22Rv1 (cell line): Measurements from ENCODE around the gene C22orf15.

Source experiments
- H3K27ac ChIP-seq: fragments of 450-650 bp; 2 replicates; pipeline ENCODE4 v1.5.1; 2017
- ZFX ChIP-seq: fragments of 450-650 bp; IDR thresholded peaks from 2 replicates; pipeline ENCODE4 v1.6.1; 2017; ENCODE audit warnings: antibody characterized with exemption, borderline replicate concordance
- TF ChIP-seq, protein P1 (sequence below): fragments of 450-650 bp; IDR thresholded peaks from 2 replicates; pipeline ENCODE4 v1.5.1; 2017; ENCODE audit warnings: mild to moderate bottlenecking

Gene C22orf15

DNA sequence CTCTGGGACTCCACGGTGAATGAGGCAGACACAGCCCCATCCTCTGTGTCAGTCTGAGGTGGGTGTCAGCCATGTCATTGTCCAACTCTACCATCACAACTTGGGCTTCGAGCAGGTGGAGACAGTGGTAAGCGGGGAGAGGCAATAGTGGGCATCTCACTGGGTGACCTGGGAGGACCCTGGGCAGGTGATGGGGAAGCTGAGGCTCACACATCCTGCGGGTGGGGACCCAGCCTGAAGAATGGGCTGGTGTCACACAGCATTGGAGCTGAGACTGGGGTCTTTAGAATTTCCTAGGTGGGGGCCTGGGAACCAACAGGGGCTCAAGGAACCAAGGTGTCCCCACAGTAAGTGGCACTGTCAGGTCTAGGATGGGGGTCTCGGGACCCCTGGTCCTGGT is 16.9 kb downstream of the C22orf15 start:
- no peak overlapping the region for H3K27ac ChIP-seq
- no peak for TF ChIP-seq ZFX
- TF ChIP-seq, protein P1, sequence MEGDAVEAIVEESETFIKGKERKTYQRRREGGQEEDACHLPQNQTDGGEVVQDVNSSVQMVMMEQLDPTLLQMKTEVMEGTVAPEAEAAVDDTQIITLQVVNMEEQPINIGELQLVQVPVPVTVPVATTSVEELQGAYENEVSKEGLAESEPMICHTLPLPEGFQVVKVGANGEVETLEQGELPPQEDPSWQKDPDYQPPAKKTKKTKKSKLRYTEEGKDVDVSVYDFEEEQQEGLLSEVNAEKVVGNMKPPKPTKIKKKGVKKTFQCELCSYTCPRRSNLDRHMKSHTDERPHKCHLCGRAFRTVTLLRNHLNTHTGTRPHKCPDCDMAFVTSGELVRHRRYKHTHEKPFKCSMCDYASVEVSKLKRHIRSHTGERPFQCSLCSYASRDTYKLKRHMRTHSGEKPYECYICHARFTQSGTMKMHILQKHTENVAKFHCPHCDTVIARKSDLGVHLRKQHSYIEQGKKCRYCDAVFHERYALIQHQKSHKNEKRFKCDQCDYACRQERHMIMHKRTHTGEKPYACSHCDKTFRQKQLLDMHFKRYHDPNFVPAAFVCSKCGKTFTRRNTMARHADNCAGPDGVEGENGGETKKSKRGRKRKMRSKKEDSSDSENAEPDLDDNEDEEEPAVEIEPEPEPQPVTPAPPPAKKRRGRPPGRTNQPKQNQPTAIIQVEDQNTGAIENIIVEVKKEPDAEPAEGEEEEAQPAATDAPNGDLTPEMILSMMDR = no peak

DNA sequence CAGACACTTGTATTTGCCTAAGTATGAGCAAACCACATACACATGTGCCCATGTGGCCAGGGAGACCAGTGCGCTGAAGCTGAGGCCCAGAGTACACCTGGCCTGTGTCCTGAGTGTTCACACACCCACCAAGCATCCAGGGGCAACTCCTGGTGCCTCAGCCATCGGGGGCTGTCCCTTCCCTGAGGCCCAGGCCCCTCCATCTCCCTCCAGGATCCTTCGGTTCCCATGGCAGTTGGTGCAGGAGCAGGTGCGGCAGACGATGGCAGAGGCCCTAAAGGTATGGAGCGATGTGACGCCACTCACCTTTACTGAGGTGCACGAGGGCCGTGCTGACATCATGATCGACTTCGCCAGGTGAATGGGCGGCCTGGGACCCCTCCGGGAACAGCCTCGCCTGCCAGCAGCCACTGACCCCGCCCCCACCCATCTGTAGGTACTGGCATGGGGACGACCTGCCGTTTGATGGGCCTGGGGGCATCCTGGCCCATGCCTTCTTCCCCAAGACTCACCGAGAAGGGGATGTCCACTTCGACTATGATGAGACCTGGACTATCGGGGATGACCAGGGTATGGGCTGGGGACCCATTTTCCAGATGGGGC is 17.5 kb downstream of the C22orf15 start:
- no peak for TF ChIP-seq ZFX
- TF ChIP-seq, protein P1 = no peak
- H3K27ac ChIP-seq = no peak overlapping the region

DNA sequence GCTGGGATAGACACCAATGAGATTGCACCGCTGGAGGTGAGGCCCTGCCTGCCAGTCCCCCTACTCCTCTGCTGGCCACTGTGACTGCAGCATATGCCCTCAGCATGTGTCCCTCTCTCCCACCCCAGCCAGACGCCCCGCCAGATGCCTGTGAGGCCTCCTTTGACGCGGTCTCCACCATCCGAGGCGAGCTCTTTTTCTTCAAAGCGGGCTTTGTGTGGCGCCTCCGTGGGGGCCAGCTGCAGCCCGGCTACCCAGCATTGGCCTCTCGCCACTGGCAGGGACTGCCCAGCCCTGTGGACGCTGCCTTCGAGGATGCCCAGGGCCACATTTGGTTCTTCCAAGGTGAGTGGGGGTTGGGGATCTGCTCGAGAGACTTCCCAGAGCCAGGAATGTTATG is 18.3 kb downstream of the C22orf15 start:
- no peak overlapping the region for H3K27ac ChIP-seq
- TF ChIP-seq, protein P1 = no peak
- TF ChIP-seq ZFX = no peak

DNA sequence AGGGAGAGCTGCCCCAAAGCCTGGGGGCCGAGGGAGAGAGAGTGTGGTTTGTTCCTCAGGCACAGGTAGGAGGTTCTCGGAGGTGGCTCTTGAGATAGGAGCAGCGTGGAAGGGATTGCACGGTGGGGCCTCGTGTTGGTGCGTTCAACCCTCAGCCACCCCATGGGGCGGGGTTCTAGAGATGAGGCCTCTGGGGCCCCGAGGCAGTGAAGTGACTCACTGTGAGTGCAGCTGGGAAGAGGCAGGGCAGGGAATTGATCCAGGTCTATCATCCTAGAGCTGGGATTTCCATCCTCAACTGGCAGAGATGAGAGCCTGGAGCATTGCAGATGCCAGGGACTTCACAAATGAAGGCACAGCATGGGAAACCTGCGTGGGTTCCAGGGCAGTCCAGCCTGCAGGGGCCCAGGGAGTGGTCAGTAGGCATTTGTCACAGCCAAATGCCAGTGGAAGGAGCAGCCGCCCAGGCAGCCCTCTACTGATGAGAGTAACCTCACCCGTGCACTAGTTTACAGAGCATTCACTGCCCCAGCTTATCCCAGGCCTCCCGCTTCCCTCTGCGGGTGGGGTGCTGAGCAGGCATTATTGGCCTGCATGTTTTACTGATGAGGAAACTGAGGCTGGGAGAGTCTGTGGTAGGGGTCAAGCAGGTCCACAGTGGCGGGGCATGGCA is 18.9 kb downstream of the C22orf15 start:
- H3K27ac ChIP-seq = no peak overlapping the region
- TF ChIP-seq, protein P1 = no peak
- no peak for TF ChIP-seq ZFX

DNA sequence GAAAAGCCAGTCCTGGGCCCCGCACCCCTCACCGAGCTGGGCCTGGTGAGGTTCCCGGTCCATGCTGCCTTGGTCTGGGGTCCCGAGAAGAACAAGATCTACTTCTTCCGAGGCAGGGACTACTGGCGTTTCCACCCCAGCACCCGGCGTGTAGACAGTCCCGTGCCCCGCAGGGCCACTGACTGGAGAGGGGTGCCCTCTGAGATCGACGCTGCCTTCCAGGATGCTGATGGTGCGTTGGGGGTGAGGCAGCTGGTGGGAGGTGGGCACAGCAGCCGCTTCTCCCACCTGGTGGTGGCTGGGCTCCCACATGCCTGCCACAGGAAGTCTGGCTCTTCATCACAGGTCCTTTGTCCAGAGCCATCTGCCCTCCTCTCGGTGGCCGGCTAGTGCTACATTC is 19.5 kb downstream of the C22orf15 start:
- no peak overlapping the region for H3K27ac ChIP-seq
- TF ChIP-seq, protein P1 = no peak
- no peak for TF ChIP-seq ZFX

DNA sequence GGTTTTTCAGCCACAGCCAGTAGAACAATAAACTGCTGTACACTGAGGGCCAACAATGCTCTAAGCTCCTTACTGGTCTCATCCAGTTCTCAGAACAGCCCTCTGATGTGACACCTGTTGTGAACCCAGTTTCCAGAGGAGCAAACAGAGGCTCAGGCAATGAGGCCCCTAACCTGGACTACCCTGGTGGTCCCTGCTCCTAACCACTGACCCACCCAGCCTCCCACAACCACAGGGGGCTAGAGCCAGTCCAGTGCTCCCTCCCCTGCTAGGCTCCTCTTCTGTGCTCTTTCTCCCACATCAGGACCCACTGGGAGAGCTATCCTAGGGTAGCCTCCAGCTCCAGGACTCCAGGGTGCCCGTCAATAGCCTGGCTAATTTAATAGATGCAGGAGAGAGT is 19.9 kb downstream of the C22orf15 start:
- no peak overlapping the region for H3K27ac ChIP-seq
- TF ChIP-seq ZFX = no peak
- TF ChIP-seq, protein P1 = no peak
